ENCODE data around the gene ACSS1.

Gene ACSS1

DNA sequence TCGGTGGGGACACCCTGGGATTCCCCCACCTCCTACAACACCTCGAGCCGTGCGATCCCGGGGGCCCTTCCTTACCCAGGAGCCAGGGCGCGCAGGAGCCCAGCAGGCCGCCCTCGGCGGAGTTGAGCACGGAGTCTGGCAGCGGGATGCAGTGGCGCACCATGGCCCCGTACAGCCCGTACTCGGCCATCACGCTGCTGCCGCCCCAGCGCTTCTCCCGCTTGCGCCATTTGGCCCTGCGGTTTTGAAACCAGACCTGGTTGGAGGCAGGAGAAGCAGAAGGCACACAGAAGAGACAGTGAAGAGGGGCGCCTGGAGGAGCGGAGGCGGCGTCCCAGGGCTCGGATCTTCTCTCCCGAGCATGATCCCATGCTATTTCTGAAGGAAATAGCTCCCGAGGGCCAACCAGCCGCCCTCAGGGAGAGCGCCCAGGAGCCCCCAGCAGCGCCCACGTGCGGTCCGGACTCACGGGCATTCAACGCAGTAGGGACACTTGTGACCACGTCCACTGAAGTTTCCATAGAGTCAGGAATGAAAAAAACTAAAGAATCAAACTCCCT is 19.8 kb upstream of the ACSS1 start:
- DNase-seq = peak; percentile 77

DNA sequence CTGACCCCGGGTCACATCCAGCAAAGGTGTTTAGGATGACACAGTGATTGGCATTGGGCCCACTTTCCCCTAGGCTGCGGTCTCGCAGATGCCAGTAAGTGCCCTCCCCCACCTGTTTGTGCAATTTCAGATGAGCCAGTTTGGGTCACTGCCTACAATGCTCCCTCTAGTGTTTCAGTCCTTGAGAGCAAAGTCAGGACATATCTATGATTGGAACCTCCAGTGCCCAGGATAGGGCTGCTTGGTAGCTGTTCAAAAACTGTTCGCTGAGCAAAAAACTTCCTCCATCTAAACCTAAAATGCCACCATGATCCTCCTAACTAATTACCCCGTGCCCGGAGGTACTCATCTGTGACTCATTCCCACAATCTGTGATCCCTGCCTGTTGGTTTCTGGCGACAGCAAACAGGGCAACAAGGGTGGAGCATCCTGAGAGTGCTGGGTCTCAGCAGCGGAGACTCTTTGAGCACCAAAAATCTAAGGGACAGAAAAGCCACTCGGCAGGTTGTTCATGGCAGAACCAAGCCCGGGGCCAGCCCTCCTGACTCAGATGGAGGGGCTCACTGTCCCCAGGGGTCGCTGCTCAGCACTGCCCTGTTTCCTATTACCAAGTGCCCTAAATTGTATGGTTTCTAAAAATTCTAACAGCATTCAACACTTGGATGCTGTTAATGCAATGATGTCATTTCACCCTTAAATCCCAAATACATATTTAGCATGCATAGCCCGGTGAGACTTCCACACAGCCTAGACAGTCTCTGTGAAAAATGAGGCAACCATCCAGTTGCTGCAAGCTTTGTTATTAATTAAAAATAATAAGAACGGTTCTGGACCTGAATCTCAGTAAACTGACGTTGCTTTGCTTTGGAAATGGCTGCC is 19.0 kb upstream of the ACSS1 start:
- no peak for DNase-seq

GRCh38 chr20:25076201-25076600 is 18.3 kb upstream of the ACSS1 start:
- DNase-seq = no peak

GRCh38 chr20:25073544-25073943 is 15.6 kb upstream of the ACSS1 start:
- DNase-seq = no peak

- DNase-seq = no peak
Observed at GRCh38 chr20:25072226-25072811, 14.4 kb upstream of the ACSS1 start.

- DNase-seq = no peak
Observed at GRCh38 chr20:25071734-25072133, 13.8 kb upstream of the ACSS1 start.

DNA sequence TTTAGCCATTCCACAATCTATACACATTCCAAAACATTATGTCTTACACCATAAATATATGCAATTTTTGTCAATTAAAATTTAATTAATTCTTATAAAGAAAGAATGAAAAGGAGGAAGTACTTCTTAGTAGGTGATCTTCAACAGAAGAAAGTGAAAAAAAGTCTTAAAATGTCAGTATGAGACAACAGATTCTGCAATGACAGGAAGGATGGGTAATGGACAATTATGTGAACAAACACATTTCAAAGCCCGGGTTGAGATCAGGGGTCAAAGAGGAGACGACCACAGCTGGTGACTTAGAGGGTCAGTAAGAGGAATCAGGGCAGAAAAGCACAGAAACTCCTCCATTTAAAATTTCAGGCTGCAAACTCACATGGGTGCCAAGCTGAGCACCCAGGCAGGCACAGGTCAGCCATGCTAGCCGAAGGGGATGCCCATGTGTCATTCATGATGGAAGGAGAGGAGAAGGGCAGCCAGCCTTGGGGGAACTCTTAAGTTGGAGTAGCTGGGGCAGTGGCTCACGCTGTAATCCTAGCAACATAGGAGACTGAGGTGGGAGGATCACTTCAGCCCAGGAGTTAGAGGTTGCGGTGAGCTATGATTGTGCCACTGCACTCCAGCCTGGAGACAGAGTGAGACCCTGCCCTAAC is 13.0 kb upstream of the ACSS1 start:
- DNase-seq = no peak

DNA sequence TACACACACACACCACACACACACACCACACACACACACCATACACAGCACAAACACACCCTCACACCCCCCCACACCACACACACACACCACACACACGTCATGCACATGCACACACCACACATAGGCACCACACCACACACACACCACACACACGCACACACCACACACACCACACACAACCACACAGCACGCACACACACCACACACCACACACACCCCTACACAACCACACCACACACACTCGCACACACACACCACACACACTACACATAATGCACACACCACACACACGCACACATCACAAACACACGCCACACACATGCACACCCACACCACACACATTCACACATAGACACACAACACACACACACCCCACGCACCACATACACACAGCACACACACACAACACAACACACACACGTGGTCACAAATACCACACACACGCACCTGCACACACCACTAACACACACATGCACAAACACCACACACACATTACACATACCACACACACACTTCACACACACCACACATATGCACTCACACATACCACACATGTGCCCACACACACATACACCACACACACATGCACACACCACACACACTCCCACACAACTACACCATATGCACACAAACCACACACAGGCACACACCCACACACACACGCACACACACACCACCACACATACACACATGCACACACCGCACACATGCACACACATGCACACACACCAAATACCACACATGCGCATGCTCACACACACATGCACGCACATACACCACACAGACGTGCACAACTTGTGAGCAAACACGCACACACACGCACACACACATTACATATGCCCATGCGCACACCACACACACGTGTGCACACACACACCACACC is 9.4 kb upstream of the ACSS1 start:
- DNase-seq = no peak

DNA sequence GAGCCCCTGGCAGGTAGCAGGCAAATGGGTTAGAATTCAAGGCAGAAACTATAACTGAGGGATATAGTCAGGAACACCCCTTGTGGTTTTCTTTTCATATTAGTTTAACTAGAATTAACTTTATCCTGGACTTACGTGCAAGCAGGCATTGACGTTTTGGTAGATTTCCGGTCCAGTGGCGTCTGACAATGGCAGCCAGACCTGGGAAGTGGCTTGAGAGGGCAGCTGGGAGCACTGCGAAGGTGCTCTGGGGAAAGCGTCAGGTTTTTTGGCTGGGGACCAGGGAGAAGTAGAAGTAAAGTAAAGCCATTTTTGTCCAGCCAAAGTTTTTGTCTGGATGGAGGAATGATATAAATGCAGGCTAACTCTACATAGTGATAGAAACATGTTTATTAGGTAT is 8.4 kb upstream of the ACSS1 start:
- DNase-seq = no peak

DNA sequence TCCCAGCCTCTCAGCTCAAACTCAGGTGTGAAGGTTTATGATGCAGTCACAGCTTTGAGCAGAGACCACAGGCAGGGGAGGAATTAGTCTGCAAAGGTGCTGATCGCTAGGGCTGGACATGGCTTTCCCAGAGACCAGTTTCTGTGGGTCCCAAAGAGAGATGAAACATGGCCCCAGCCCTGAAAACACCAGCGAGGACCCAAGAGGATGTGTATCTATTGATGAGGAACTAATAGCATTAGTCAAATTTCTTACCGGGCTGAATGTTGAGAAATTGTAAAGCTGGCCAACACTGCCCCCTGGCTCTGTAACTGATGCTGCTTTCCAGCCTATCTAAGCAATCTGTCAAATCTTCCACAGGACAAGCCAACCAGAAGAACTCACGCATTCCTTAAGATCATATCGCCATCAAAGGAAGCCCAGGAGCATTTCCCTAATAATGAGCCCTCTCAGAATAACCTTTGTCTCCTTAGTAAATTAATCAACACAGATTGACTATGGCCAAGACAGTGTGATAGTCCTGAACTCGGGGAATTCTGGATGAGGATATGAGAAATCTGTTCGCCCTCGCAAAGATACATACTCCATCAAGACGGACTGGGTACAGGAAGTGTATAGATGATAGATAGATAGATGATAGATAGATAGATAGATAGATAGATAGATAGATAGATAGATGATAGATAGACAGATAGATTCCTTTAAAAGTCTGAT is 7.8 kb upstream of the ACSS1 start:
- peak; percentile 84 for DNase-seq

GRCh38 chr20:25065072-25065624 is 7.2 kb upstream of the ACSS1 start:
- no peak for DNase-seq

GRCh38 chr20:25064561-25065071 is 6.7 kb upstream of the ACSS1 start:
- DNase-seq = no peak

DNA sequence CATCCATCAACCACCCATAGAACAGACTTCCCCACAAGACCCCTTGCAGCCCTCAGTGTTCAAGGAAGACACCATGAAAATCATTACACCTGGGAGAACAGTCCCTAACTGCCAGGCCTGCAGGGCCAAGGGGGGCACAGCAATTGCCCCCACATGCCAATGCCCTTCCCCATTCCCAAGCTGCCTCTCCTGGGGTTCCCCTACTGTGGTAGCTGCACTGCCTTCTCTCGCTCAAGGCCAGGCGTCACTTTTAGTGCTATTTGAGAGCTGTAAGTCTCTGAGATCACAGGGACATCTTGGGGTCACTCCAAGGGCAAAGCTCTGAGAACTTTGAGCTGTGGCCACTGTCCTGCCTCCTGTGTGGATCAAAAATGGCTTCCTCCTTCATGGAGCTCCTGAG is 6.0 kb upstream of the ACSS1 start:
- no peak for DNase-seq

DNA sequence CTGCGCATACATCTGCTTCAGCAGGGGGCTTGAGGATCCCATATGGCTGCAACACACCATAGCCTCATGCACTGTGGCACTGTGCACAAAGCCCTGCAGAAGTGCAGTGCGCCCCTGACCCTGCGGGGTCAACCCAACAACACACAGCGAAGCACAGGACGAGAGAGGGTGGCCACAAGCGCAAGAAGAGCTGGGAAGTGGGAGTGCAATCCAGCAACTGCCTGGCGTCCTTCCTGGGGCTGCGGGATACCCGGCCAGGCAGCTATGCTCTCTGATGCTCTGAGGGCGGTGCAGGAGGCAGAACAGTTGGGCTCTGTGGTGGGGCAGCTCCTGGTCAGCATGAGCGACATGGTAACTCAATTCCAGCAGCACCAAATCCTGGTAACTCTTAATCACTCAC is 5.6 kb upstream of the ACSS1 start:
- no peak for DNase-seq

- DNase-seq = no peak
Observed at GRCh38 chr20:25062841-25063240, 4.9 kb upstream of the ACSS1 start.

DNA sequence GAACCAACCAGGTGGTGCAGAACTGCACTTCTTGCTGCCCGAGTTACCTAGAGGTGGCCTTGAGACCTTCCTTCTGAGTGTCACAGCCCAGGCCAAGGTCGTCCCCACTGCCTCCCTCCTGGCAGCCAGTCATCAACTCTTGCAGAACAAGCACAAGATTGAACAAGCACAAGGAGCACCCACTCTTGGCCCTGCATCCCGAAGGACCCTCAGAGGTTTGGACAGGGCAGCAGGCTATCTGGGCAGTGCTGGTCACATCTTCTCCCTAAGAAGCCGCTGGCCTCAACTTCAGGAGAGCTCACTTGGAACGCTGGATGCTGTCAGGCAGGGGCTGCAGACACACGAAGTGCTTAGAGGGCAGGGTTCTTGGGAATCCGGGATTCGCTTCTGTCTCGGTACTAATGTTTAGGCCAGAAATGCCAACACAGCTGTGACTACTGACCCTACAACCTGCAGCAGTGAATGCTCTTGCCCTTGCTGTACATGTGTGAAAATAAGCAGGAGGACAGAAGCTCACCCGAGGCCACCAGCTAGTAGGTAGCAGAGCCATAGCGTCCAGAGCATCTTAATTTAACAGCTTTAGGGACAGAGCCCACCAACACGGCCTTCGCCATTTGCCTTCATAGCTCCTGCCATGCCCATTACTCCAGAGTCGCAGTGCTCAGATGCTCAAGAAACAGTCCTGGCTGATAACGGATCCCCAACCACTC is 4.0 kb upstream of the ACSS1 start:
- DNase-seq = no peak

GRCh38 chr20:25061103-25061799 is 3.3 kb upstream of the ACSS1 start:
- DNase-seq = no peak

GRCh38 chr20:25059866-25060465 is 2.0 kb upstream of the ACSS1 start:
- no peak for DNase-seq

Data from retina (tissue), 1 donor.